K562 (cell line): Measurements from ENCODE around the gene CLIC1. TPM values are rescaled to one million over a fixed set of nuclear protein-coding genes. Genes with fewer than 3 reads are reported as not detected.

ENCODE experiments used
- BRF1 ChIP-seq: IDR thresholded peaks from 3 replicates; pipeline ENCODE4 v1.6.1; 2011; ENCODE audit warnings: borderline replicate concordance, mild to moderate bottlenecking; ENCODE audit not compliant: insufficient read length; ENCODE audit errors: extremely low read depth
- CREM ChIP-seq: IDR thresholded peaks from 2 replicates; pipeline ENCODE4 v1.6.1; 2014; ENCODE audit warnings: antibody characterized with exemption, low read depth
- IFI16 ChIP-seq: fragments of 250-450 bp; sonication (Bioruptor Pico); IDR thresholded peaks from 2 replicates; pipeline ENCODE4 v2.1.2; 2022; ENCODE audit warnings: mild to moderate bottlenecking, inconsistent platforms
- KAT7 ChIP-seq: sonication (generic); formaldehyde crosslinking; IDR thresholded peaks from 2 replicates; pipeline ENCODE4 v1.8.0; 2022; ENCODE audit warnings: missing genetic modification reagents, mild to moderate bottlenecking, borderline replicate concordance
- NBN ChIP-seq: fragments of 450-650 bp; IDR thresholded peaks from 2 replicates; pipeline ENCODE4 v1.6.1; 2016; ENCODE audit warnings: low read depth, mild to moderate bottlenecking
- NCOA1 ChIP-seq: fragments of 450-650 bp; IDR thresholded peaks from 2 replicates; pipeline ENCODE4 v1.6.1; 2016; ENCODE audit warnings: low read depth
- NCOA4 ChIP-seq: fragments of 450-650 bp; IDR thresholded peaks from 2 replicates; pipeline ENCODE4 v1.6.1; 2018; ENCODE audit warnings: mild to moderate bottlenecking; ENCODE audit not compliant: partially characterized antibody
- NR2C2 ChIP-seq, 2 experiments: fragments of 200-800 bp in 1 of 2; sonication (Bioruptor generic) in 1 of 2; sonication (generic) in 1 of 2; formaldehyde crosslinking in 1 of 2; IDR thresholded peaks; 2 replicates each; pipeline versions ENCODE4 v1.6.1 to v1.8.0; 2016 to 2022; ENCODE audit warnings: mild to moderate bottlenecking in 1 of 2, missing compliant biosample characterization in 1 of 2, missing genetic modification characterization in 1 of 2, missing genetic modification reagents in 1 of 2
- SMAD1 ChIP-seq: fragments of 150-350 bp; IDR thresholded peaks from 2 replicates; pipeline ENCODE4 v1.6.1; 2014; ENCODE audit warnings: low read length, low read depth; ENCODE audit not compliant: partially characterized antibody
- SMARCB1 ChIP-seq: IDR thresholded peaks from 2 replicates; pipeline ENCODE4 v1.6.1; 2011; ENCODE audit warnings: improper control_type of control experiment, low read depth; ENCODE audit not compliant: insufficient read length
- TEAD2 ChIP-seq: fragments of 450-650 bp; IDR thresholded peaks from 2 replicates; pipeline ENCODE4 v1.6.1; 2016; ENCODE audit warnings: missing genetic modification characterization, control low read depth, missing compliant biosample characterization
- TRIM24 ChIP-seq, 2 experiments: fragments of 450-650 bp; IDR thresholded peaks; 2 replicates each; pipeline ENCODE4 v1.6.1; 2016
- YY1 ChIP-seq, 3 experiments: IDR thresholded peaks; 2 replicates each; pipeline ENCODE4 v1.6.1; 2011; ENCODE audit warnings: low read length in 2 of 3, mild to moderate bottlenecking in 2 of 3, moderate library complexity in 2 of 3, borderline replicate concordance in 1 of 3, control low read depth in 1 of 3, low read depth in 1 of 3; ENCODE audit not compliant: insufficient read depth in 3 of 3, insufficient replicate concordance in 2 of 3, control insufficient read depth in 1 of 3, insufficient read length in 1 of 3; ENCODE audit errors: extremely low read depth in 1 of 3
- ZBED1 ChIP-seq: IDR thresholded peaks from 2 replicates; pipeline ENCODE4 v1.6.1; 2014
- ZBTB8A ChIP-seq: fragments of 450-650 bp; IDR thresholded peaks from 2 replicates; pipeline ENCODE4 v1.6.1; 2018; ENCODE audit warnings: mild to moderate bottlenecking, moderate library complexity; ENCODE audit not compliant: partially characterized antibody
- ZEB2 ChIP-seq: fragments of 450-650 bp; IDR thresholded peaks from 2 replicates; pipeline ENCODE4 v1.6.1; 2016
- ZNF165 ChIP-seq: fragments of 250-450 bp; sonication (Bioruptor Pico); IDR thresholded peaks from 2 replicates; pipeline ENCODE4 v1.4.0; 2020; ENCODE audit warnings: borderline replicate concordance
- ZNF280A ChIP-seq: fragments of 450-650 bp; IDR thresholded peaks from 2 replicates; pipeline ENCODE4 v1.6.1; 2018; ENCODE audit warnings: mild to moderate bottlenecking, low read depth; ENCODE audit not compliant: partially characterized antibody
- ZNF395 ChIP-seq: fragments of 200-800 bp; sonication (Bioruptor generic); IDR thresholded peaks from 2 replicates; pipeline ENCODE4 v1.6.1; 2017; ENCODE audit warnings: missing genetic modification characterization, missing compliant biosample characterization
- ZNF778 ChIP-seq: fragments of 450-650 bp; formaldehyde crosslinking; IDR thresholded peaks from 2 replicates; pipeline ENCODE4 v1.4.0; 2020; ENCODE audit warnings: mild to moderate bottlenecking, moderate library complexity
- ZSCAN32 ChIP-seq: fragments of 450-650 bp; formaldehyde crosslinking; IDR thresholded peaks from 2 replicates; pipeline ENCODE4 v1.4.0; 2020; ENCODE audit warnings: mild to moderate bottlenecking, moderate library complexity
- polyA plus RNA-seq, 8 experiments: library from polyadenylated mRNA; depleted of rRNA in 4 of 8; stranded (reverse) in 5 of 8; unstranded in 3 of 8; fragments of >200 nt; fragmentation: Nextera tagmentation in 2 of 8; fragmentation: Illumina TruSeq in 1 of 8; extraction: Ambion mirVana in 2 of 8; extraction: Trizol in 1 of 8; gene quantifications; 2 replicates each; pipeline versions ENCODE4 v1.2.1 to v1.2.3, GENCODE V29; 2011 to 2014; ENCODE audit warnings: inconsistent platforms in 1 of 8, missing spikeins in 1 of 8
- total RNA-seq, 7 experiments: library from RNA; depleted of rRNA in 6 of 7; stranded (reverse); fragments of >200 nt in 6 of 7; fragmentation: Illumina TruSeq in 2 of 7; extraction: Trizol in 2 of 7; gene quantifications; 2 replicates each; pipeline versions ENCODE4 v1.2.1 to v1.2.3, GENCODE V29; 2011 to 2021; ENCODE audit warnings: low replicate concordance in 1 of 7
- TF ChIP-seq, protein P1 (sequence below): sonication (generic); formaldehyde crosslinking; IDR thresholded peaks from 2 replicates; pipeline ENCODE4 v1.9.0; 2022; ENCODE audit warnings: mild to moderate bottlenecking, missing genetic modification reagents
- TF ChIP-seq, protein P2 (sequence below): sonication (generic); formaldehyde crosslinking; IDR thresholded peaks from 2 replicates; pipeline ENCODE4 v1.8.1; 2022; ENCODE audit warnings: missing genetic modification reagents

Gene CLIC1
- total and polyA plus RNA-seq, 9 of the 15 experiments (the other 6 are each of a cell fraction or from before 2014, with no cell fraction given) = 1,267 to 2,419 (median 1,808) TPM

GRCh38 chr6:31737991-31738979 lies 2.0 kb upstream of the CLIC1 start (continued):
- TF ChIP-seq ZNF778 (CRISPR knock-in tag) (no peak), ZBTB8A (no peak), ZEB2 (no peak), NCOA1 (no peak), ZNF280A (no peak), ZBED1 (no peak), BRF1 (no peak), NBN (no peak), SMAD1 (peak; percentile 47), TRIM24 (IDR thresholded peaks at IDR 0.05) (0 out of 4 replicates have a peak, but pooled peaks of 1 of the 2 experiments have one; percentile 61), IFI16 (CRISPR knock-in tag) (0 out of 2 replicates have a peak, but pooled peaks have one; percentile 43), SMARCB1 (no peak), NR2C2 (CRISPR knock-in tag; IDR thresholded peaks at IDR 0.05) (0 out of 2 replicates have a peak, but pooled peaks have one; percentile 38), NR2C2 (tag; IDR thresholded peaks at IDR 0.05) (no peak), ZNF395 (CRISPR knock-in tag) (no peak), ZNF165 (CRISPR knock-in tag) (no peak), KAT7 (CRISPR knock-in tag) (no peak), ZSCAN32 (CRISPR knock-in tag) (no peak), NCOA4 (no peak), TEAD2 (tag) (0 out of 2 replicates have a peak, but pooled peaks have one; percentile 15), CREM (no peak), YY1 (IDR thresholded peaks at IDR 0.05; ENCODE audit: borderline replicate concordance in 1 of 3, control insufficient read depth in 1 of 3, extremely low read depth in 1 of 3, insufficient read depth in 3 of 3, insufficient read length in 1 of 3, insufficient replicate concordance in 2 of 3, low read depth in 1 of 3, low read length in 2 of 3) (peak in 1 of 3 experiments; percentile 77)
- TF ChIP-seq, protein P1, sequence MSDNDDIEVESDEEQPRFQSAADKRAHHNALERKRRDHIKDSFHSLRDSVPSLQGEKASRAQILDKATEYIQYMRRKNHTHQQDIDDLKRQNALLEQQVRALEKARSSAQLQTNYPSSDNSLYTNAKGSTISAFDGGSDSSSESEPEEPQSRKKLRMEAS (CRISPR knock-in tag) = peak; percentile 12; the same call in 1 of the 2 replicates
- TF ChIP-seq, protein P2, sequence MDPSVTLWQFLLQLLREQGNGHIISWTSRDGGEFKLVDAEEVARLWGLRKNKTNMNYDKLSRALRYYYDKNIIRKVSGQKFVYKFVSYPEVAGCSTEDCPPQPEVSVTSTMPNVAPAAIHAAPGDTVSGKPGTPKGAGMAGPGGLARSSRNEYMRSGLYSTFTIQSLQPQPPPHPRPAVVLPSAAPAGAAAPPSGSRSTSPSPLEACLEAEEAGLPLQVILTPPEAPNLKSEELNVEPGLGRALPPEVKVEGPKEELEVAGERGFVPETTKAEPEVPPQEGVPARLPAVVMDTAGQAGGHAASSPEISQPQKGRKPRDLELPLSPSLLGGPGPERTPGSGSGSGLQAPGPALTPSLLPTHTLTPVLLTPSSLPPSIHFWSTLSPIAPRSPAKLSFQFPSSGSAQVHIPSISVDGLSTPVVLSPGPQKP = no peak
